ENCODE data around the gene ALPG.

DNA sequence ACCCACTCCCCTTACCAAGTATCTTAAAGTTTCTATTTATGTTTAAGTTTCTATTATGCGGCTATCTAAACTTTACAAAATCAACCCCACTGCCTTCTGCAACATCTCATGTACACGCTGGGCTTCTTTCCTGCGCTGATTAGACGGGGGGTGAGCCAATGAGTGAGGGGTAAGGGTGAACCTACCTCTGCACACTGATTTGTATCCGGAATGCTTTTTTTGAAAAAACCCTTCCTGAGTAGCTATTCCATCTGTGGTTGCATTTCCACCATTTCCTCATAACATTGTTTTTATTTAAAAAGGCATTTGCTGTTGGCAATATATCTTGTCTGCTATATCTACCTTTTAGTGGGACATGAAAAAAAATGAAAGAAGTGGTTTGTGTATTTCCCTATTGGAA, 6.3 kb downstream of the ALPG start:
- TF ChIP-seq CTCF (IDR thresholded peaks at IDR 0.05) (no peak), EZH2 (IDR thresholded peaks at IDR 0.05; ENCODE audit: borderline replicate concordance, insufficient read depth, low read depth, low read length, poor library complexity, severe bottlenecking) (no peak)
